Fibroblast of mammary gland (primary cell): ENCODE results near the gene SPRED2.
A peak's percentile ranks its signal among the peaks of the same experiment; 100 is the strongest.

Source experiments
- DNase-seq: peaks from one replicate; pipeline ENCODE4 v3.0.0-alpha.2; 2010; ENCODE audit warnings: low read depth
- H3K4me3 ChIP-seq: 2 replicates; pipeline ENCODE4 v1.5.1; 2011; ENCODE audit warnings: low read depth, mild to moderate bottlenecking, low read length, moderate library complexity; ENCODE audit not compliant: control insufficient read depth
- TF ChIP-seq, protein P1 (sequence below): conservative IDR thresholded peaks from 2 replicates; pipeline ENCODE4 v1.5.1; 2011; ENCODE audit warnings: low read depth, low read length, inconsistent platforms; ENCODE audit not compliant: control insufficient read depth, insufficient read depth

The SPRED2 gene

DNA sequence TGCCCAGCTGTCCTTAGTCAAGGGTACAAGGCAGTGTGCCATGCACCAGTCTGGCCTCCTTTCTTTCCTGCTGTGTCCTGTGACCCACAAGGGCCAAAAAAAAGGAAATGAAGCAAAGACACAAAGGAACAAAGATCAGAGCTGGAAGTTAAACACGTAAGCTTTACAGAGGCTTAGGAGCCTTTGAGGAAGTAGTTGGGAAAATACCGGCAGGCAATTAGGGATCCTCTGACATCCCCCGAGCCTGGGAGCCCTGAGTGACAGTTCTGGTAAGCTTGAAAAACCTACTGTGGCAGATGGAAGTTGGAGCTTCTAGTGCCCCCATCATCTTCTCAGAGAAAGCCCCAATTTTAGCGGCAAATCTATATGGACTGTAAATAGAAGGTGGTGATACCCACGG is 78.5 kb downstream of the SPRED2 start:
- no peak for DNase-seq
- no peak overlapping the region for H3K4me3 ChIP-seq
- TF ChIP-seq, protein P1, sequence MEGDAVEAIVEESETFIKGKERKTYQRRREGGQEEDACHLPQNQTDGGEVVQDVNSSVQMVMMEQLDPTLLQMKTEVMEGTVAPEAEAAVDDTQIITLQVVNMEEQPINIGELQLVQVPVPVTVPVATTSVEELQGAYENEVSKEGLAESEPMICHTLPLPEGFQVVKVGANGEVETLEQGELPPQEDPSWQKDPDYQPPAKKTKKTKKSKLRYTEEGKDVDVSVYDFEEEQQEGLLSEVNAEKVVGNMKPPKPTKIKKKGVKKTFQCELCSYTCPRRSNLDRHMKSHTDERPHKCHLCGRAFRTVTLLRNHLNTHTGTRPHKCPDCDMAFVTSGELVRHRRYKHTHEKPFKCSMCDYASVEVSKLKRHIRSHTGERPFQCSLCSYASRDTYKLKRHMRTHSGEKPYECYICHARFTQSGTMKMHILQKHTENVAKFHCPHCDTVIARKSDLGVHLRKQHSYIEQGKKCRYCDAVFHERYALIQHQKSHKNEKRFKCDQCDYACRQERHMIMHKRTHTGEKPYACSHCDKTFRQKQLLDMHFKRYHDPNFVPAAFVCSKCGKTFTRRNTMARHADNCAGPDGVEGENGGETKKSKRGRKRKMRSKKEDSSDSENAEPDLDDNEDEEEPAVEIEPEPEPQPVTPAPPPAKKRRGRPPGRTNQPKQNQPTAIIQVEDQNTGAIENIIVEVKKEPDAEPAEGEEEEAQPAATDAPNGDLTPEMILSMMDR, result no peak

GRCh38 chr2:65353046-65353445 is 79.4 kb downstream of the SPRED2 start:
- TF ChIP-seq, protein P1, result peak; percentile 7
- no peak for DNase-seq
- H3K4me3 ChIP-seq, result no peak overlapping the region

GRCh38 chr2:65351948-65352595 is 80.3 kb downstream of the SPRED2 start:
- no peak overlapping the region for H3K4me3 ChIP-seq
- TF ChIP-seq, protein P1, result no peak
- no peak for DNase-seq

GRCh38 chr2:65351234-65351947 is 81.0 kb downstream of the SPRED2 start:
- no peak overlapping the region for H3K4me3 ChIP-seq
- no peak for DNase-seq
- TF ChIP-seq, protein P1, result no peak

DNA sequence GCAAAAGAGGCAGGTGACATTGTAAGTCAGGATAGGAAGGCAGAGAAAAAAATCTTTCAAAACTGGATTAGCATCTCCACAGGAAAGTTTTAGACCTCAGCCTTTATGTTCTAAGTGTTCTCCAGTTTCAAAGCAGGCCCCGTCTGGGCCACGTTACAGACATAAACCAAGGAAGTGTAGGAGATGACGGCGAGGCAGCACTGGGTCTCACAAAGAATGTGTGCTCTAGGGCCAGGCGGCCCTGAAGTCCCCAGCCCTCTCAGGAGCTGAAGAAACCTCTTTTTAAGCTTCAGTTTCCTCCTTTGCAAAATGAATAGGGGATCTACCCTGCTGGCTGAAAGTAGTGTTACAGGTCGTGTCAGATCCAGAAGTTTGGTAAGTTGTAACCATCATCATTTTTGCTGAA is 81.7 kb downstream of the SPRED2 start:
- no peak overlapping the region for H3K4me3 ChIP-seq
- DNase-seq, result no peak
- TF ChIP-seq, protein P1, result peak; percentile 37

GRCh38 chr2:65349863-65350262 is 82.5 kb downstream of the SPRED2 start:
- TF ChIP-seq, protein P1, result no peak
- no peak overlapping the region for H3K4me3 ChIP-seq
- DNase-seq, result peak; percentile 85
